Choroid plexus epithelial cell (primary cell): ENCODE measurements around the gene CCNDBP1.

Experiments used
- DNase-seq: peaks from one replicate; pipeline ENCODE4 v3.0.0-alpha.2; 2010; ENCODE audit warnings: low read depth
- H3K4me3 ChIP-seq: 2 replicates; pipeline ENCODE4 v1.5.1; 2011; ENCODE audit warnings: low read depth, mild to moderate bottlenecking, control low read depth, low read length, moderate library complexity
- CTCF ChIP-seq: conservative IDR thresholded peaks from 2 replicates; pipeline ENCODE4 v1.5.1; 2011; ENCODE audit warnings: low read depth, mild to moderate bottlenecking, control low read depth, inconsistent platforms, low read length, moderate library complexity

Gene CCNDBP1

GRCh38 chr15:43185157-43186002 lies at the start of gene CCNDBP1:
Gene CCNDBP1, plus strand, starts transcription at chr15:43185403. Its CDS starts 96 bp downstream, at chr15:43185499.
- TF ChIP-seq CTCF: peak; percentile 60
- DNase-seq: peak; percentile 46
- peak within 1 kb of the TSS; percentile 79 for H3K4me3 ChIP-seq

- DNase-seq: no peak
These were observed 41.8 kb upstream of the CCNDBP1 start for GRCh38 chr15:43143203-43143941.

GRCh38 chr15:43144512-43144911 lies 40.7 kb upstream of the CCNDBP1 start:
- no peak for DNase-seq
- no peak overlapping the region for H3K4me3 ChIP-seq

More at GRCh38 chr15:43143203-43143941, 41.8 kb upstream of the CCNDBP1 start:
- H3K4me3 ChIP-seq: no peak overlapping the region
- no peak for TF ChIP-seq CTCF

GRCh38 chr15:43146184-43146583 lies 39.0 kb upstream of the CCNDBP1 start:
- TF ChIP-seq CTCF: no peak
- DNase-seq: no peak
- no peak overlapping the region for H3K4me3 ChIP-seq

More at GRCh38 chr15:43144512-43144911, 40.7 kb upstream of the CCNDBP1 start:
- TF ChIP-seq CTCF: no peak

GRCh38 chr15:43150191-43150929 lies 34.8 kb upstream of the CCNDBP1 start:
- DNase-seq: peak; percentile 90
- TF ChIP-seq CTCF: no peak
- no peak overlapping the region for H3K4me3 ChIP-seq

- DNase-seq: no peak
These were observed 33.5 kb upstream of the CCNDBP1 start for GRCh38 chr15:43151688-43152087.

More at GRCh38 chr15:43151688-43152087, 33.5 kb upstream of the CCNDBP1 start:
- no peak overlapping the region for H3K4me3 ChIP-seq
- TF ChIP-seq CTCF: no peak
